Endothelial cell of umbilical vein (primary cell): ENCODE data around the gene CLSTN1. TPM values are rescaled to one million over a fixed set of nuclear protein-coding genes. Genes with fewer than 3 reads are reported as not detected.

Experiments
- BruUV-seq: library from RNA; stranded (reverse); fragments of 400-500 nt; replicated peaks from 2 replicates; lab custom pipeline; 2021; lab: Mats Ljungman, UMichigan
- CTCF ChIA-PET: fragments of 300-600, 350-600 bp; sonication (Branson Sonifier 250); formaldehyde crosslinking; loops from one replicate; lab custom pipeline; 2021; ENCODE audit warnings: antibody characterized with exemption, inconsistent platforms; lab: Charles Lee
- POLR2A ChIA-PET: fragments of 300-600, 350-600 bp; sonication (Branson Sonifier 250); formaldehyde crosslinking; loops from one replicate; lab custom pipeline; 2021; ENCODE audit warnings: antibody characterized with exemption, inconsistent platforms; lab: Charles Lee
- DNase-seq: peaks from one replicate; pipeline ENCODE4 v3.0.0-alpha.2; 2011; ENCODE audit warnings: low read depth, low spot score
- FAIRE-seq: peaks from 2 replicates; lab custom pipeline; 2011; peaks lifted over from hg19 to GRCh38; lab: Jason Lieb, UNC
- H2AFZ ChIP-seq: 2 replicates; pipeline ENCODE4 v1.6.0; 2012; ENCODE audit warnings: low read depth, low read length, control low read depth, inconsistent platforms
- H3K27ac ChIP-seq: 2 replicates; pipeline ENCODE4 v1.5.1; 2011; ENCODE audit warnings: low read depth, mild to moderate bottlenecking, control low read depth, low read length, moderate library complexity; ENCODE audit not compliant: insufficient read depth
- H3K27me3 ChIP-seq, 2 experiments: 2 replicates each; pipeline versions ENCODE4 v1.6.0 to v1.6.1; 2011; ENCODE audit warnings: low read length in 2 of 2, mixed read lengths in 1 of 2; ENCODE audit not compliant: control insufficient read depth in 2 of 2, insufficient read depth in 2 of 2
- H3K36me3 ChIP-seq, 2 experiments: 2 replicates in 1 of 2; 3 replicates in 1 of 2; pipeline ENCODE4 v1.5.1; 2011; ENCODE audit warnings: low read length in 2 of 2, mild to moderate bottlenecking in 1 of 2, moderate library complexity in 1 of 2; ENCODE audit not compliant: control insufficient read depth in 2 of 2, insufficient read depth in 2 of 2; ENCODE audit errors: extremely low read depth in 1 of 2
- H3K4me1 ChIP-seq: 3 replicates; pipeline ENCODE4 v1.5.1; 2011; ENCODE audit warnings: mild to moderate bottlenecking, low read length; ENCODE audit not compliant: control insufficient read depth, insufficient read depth; ENCODE audit errors: extremely low read depth
- H3K4me2 ChIP-seq: 2 replicates; pipeline ENCODE4 v1.6.1; 2011; ENCODE audit warnings: low read length, control low read depth, mixed read lengths; ENCODE audit not compliant: insufficient read depth
- H3K4me3 ChIP-seq, 3 experiments: fragments of 200-600 bp in 1 of 3; sonication (generic), shearing (Covaris generic) in 1 of 3; replicated peaks in 1 of 3; 2 replicates each; pipeline ENCODE4 v1.5.1; 2011 to 2016; ENCODE audit warnings: control low read depth in 3 of 3, low read length in 3 of 3, mild to moderate bottlenecking in 2 of 3, inconsistent platforms in 1 of 3, low read depth in 1 of 3, moderate library complexity in 1 of 3; ENCODE audit not compliant: insufficient read depth in 1 of 3
- H3K79me2 ChIP-seq: 2 replicates; pipeline ENCODE4 v1.6.0; 2012; ENCODE audit warnings: low read length, inconsistent platforms; ENCODE audit not compliant: control insufficient read depth, insufficient read depth
- H3K9ac ChIP-seq: replicated peaks from 2 replicates; pipeline ENCODE3; 2011; ENCODE audit warnings: low read length, control low read depth; ENCODE audit not compliant: insufficient read depth; ENCODE audit errors: extremely low read depth
- H3K9me1 ChIP-seq: replicated peaks from 3 replicates; pipeline ENCODE4 v1.6.0; 2011; ENCODE audit warnings: mild to moderate bottlenecking, low read length; ENCODE audit not compliant: control insufficient read depth, insufficient read depth; ENCODE audit errors: extremely low read depth
- H3K9me3 ChIP-seq: replicated peaks from 2 replicates; pipeline ENCODE4 v1.5.1; 2012; ENCODE audit warnings: low read length, inconsistent platforms; ENCODE audit not compliant: control insufficient read depth, insufficient read depth
- H4K20me1 ChIP-seq: replicated peaks from 2 replicates; pipeline ENCODE3; 2011; ENCODE audit warnings: mild to moderate bottlenecking, low read length; ENCODE audit not compliant: control insufficient read depth, insufficient read depth; ENCODE audit errors: extremely low read depth
- EZH2 ChIP-seq: IDR thresholded peaks from 2 replicates; pipeline ENCODE4 v1.6.1; 2012; ENCODE audit warnings: borderline replicate concordance, low read depth, mild to moderate bottlenecking, moderate library complexity, low read length, inconsistent platforms; ENCODE audit not compliant: severe bottlenecking
- FOS ChIP-seq: IDR thresholded peaks from 2 replicates; pipeline ENCODE4 v1.6.1; 2011; ENCODE audit warnings: mild to moderate bottlenecking, low read length, moderate library complexity, borderline replicate concordance; ENCODE audit not compliant: insufficient read depth
- GATA2 ChIP-seq: IDR thresholded peaks from 2 replicates; pipeline ENCODE4 v1.7.0; 2011; ENCODE audit warnings: low read depth, mild to moderate bottlenecking, moderate library complexity, mixed read lengths, low read length; ENCODE audit not compliant: insufficient read length, insufficient read depth
- JUN ChIP-seq: IDR thresholded peaks from 2 replicates; pipeline ENCODE4 v1.6.1; 2011; ENCODE audit warnings: borderline replicate concordance, low read depth; ENCODE audit not compliant: insufficient read length, insufficient read depth
- MYC ChIP-seq: IDR thresholded peaks from one replicate; pipeline ENCODE4 v1.6.1; 2011; ENCODE audit warnings: mild to moderate bottlenecking, low read depth, low read length
- POLR2A ChIP-seq: IDR thresholded peaks from 2 replicates; pipeline ENCODE4 v1.6.1; 2012; ENCODE audit warnings: low read depth, mild to moderate bottlenecking, control low read depth, low read length
- POLR2AphosphoS5 ChIP-seq: IDR thresholded peaks from 2 replicates; pipeline ENCODE4 v1.6.1; 2012; ENCODE audit warnings: low read depth, mild to moderate bottlenecking, control low read depth, low read length, moderate library complexity; ENCODE audit not compliant: insufficient read depth
- dilution Hi-C: fragments of 300-500 bp; cut with MboI; formaldehyde crosslinking; loops from one replicate; pipeline ENCODE4 v1.15.0; 2019; ENCODE audit warnings: low sequenced_read_pairs; ENCODE audit not compliant: extremely low pct_ligation_motif_present
- intact Hi-C: fragments of 100-400 bp; cut with micrococcal nuclease; formaldehyde crosslinking; loops from one replicate; pipeline ENCODE4 v1.10.0; 2022
- polyA plus RNA-seq, 4 experiments: library from polyadenylated mRNA; depleted of rRNA in 3 of 4; stranded (reverse) in 3 of 4; unstranded in 1 of 4; fragments of >200 nt; gene quantifications; 2 replicates each; pipeline versions ENCODE4 v1.2.1 to v1.2.3, GENCODE V29; 2011 to 2012; ENCODE audit warnings: missing spikeins in 1 of 4
- total RNA-seq: library from RNA; stranded (reverse); gene quantifications from 2 replicates; pipeline ENCODE4 v1.2.3, GENCODE V29; 2021
- TF ChIP-seq, protein P1 (sequence below), 2 donors: IDR thresholded peaks; 1 replicate in 1 of 2; 2 replicates in 1 of 2; pipeline ENCODE4 v1.5.1; 2011; ENCODE audit warnings: low read length in 2 of 2, mild to moderate bottlenecking in 2 of 2, moderate library complexity in 2 of 2, control low read depth in 1 of 2, inconsistent platforms in 1 of 2, low read depth in 1 of 2; ENCODE audit not compliant: insufficient read depth in 1 of 2; ENCODE audit errors: extremely low read depth in 1 of 2
- TF ChIP-seq, protein P2 (sequence below): IDR thresholded peaks from 2 replicates; pipeline ENCODE4 v1.6.1; 2011; ENCODE audit not compliant: insufficient read depth, insufficient read length

Gene CLSTN1
- total and polyA plus RNA-seq, 2 donors (not counting 3 experiments of a cell fraction or from before 2014, with no cell fraction given): 49.1 to 130 TPM

DNA sequence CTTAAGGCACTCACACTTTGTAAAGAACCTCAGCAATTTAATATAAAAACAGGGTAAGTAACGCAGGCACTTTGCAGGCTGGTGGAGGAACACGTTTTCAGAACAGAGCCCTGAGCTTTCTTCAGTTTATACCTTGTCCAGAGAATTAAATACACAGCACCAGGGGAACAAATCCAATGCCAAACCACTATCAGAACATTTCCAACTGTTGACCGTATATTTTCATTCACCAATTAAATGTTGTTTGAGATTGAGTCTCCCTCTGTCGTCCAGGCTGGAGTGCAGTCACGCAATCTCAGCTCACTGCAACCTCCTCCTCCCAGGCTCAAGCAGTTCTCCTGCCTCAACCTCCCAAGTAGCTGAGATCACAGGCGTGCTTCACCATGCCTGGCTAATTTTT lies 29.7 kb downstream of the CLSTN1 start:
- Histone ChIP-seq H3K4me1 (no peaks in the 10 kb centered on the region), H3K27ac (no peak overlapping the region), H3K9ac (no peak overlapping the region), H3K36me3 (no peaks in the 10 kb centered on the region), H3K9me3 (no peaks in the 10 kb centered on the region), H3K4me2 (no peak overlapping the region), H3K4me3 (no peak overlapping the region), H3K79me2 (peaks cover 66% of the 10 kb centered on the region), H3K9me1 (no peaks in the 10 kb centered on the region), H3K27me3 (no peaks in the 10 kb centered on the region), H4K20me1 (peaks cover 6% of the 10 kb centered on the region), H2AFZ (no peak overlapping the region)
- ChIA-PET POLR2A (no interaction called here), CTCF (interaction anchor here (1.1 to 2.9 kb wide), 2 partner anchors 9 to 10 kb away, joined by 3 to 13 read pairs; no protein-coding TSS in a partner anchor)
- TF ChIP-seq JUN: no peak
- no peak for TF ChIP-seq MYC
- TF ChIP-seq FOS: no peak
- TF ChIP-seq EZH2: no peak
- no peak for TF ChIP-seq POLR2A
- TF ChIP-seq GATA2: no peak
- TF ChIP-seq, protein P1, sequence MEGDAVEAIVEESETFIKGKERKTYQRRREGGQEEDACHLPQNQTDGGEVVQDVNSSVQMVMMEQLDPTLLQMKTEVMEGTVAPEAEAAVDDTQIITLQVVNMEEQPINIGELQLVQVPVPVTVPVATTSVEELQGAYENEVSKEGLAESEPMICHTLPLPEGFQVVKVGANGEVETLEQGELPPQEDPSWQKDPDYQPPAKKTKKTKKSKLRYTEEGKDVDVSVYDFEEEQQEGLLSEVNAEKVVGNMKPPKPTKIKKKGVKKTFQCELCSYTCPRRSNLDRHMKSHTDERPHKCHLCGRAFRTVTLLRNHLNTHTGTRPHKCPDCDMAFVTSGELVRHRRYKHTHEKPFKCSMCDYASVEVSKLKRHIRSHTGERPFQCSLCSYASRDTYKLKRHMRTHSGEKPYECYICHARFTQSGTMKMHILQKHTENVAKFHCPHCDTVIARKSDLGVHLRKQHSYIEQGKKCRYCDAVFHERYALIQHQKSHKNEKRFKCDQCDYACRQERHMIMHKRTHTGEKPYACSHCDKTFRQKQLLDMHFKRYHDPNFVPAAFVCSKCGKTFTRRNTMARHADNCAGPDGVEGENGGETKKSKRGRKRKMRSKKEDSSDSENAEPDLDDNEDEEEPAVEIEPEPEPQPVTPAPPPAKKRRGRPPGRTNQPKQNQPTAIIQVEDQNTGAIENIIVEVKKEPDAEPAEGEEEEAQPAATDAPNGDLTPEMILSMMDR (IDR thresholded peaks at IDR 0.05; ENCODE audit: extremely low read depth in 1 of 2, insufficient read depth in 1 of 2, low read depth in 1 of 2, low read length in 2 of 2): no peak
- TF ChIP-seq, protein P2, sequence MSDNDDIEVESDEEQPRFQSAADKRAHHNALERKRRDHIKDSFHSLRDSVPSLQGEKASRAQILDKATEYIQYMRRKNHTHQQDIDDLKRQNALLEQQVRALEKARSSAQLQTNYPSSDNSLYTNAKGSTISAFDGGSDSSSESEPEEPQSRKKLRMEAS: no peak
- TF ChIP-seq POLR2AphosphoS5: no peak
- intact Hi-C loops: no loop called here
- dilution Hi-C loops: no loop called here
- DNase-seq (no peak), FAIRE-seq (no peak)
- no TSS peak for BruUV-seq
